Activated effector memory CD4-positive, alpha-beta T cell treated with anti-CD3 and anti-CD28 coated beads, Interleukin-2, amount 50 U/mL, for 16 hours (primary cell): ENCODE measurements around the gene WNT2B.

Source experiments
- DNase-seq: peaks from one replicate; pipeline ENCODE4 v3.0.0-alpha.2; 2020

Gene WNT2B

GRCh38 chr1:112505400-112505785, 3.4 kb upstream of the WNT2B start:
- no peak for DNase-seq

- no peak for DNase-seq
Observed at GRCh38 chr1:112505878-112506277, 2.9 kb upstream of the WNT2B start.

- DNase-seq = no peak
Observed at GRCh38 chr1:112506306-112506705, 2.5 kb upstream of the WNT2B start.

- DNase-seq = no peak
Observed at GRCh38 chr1:112506731-112507130, 2.0 kb upstream of the WNT2B start.

GRCh38 chr1:112507336-112507735, 1.4 kb upstream of the WNT2B start:
- DNase-seq = no peak

- DNase-seq = peak; percentile 74
Observed at GRCh38 chr1:112507921-112508277, 866 bp upstream of the WNT2B start.

- DNase-seq = peak; percentile 68
Observed at GRCh38 chr1:112509005-112509659, 367 bp downstream of the WNT2B start.

- DNase-seq = no peak
Observed at GRCh38 chr1:112509660-112510178, 954 bp downstream of the WNT2B start.

- DNase-seq = no peak
Observed at GRCh38 chr1:112510340-112510739, 1.6 kb downstream of the WNT2B start.

- DNase-seq = no peak
Observed at GRCh38 chr1:112511897-112512296, 3.1 kb downstream of the WNT2B start.

- DNase-seq = no peak
Observed at GRCh38 chr1:112513112-112513870, 4.5 kb downstream of the WNT2B start.

GRCh38 chr1:112514901-112515300, 6.1 kb downstream of the WNT2B start:
- no peak for DNase-seq

- no peak for DNase-seq
Observed at GRCh38 chr1:112515311-112516009, 6.7 kb downstream of the WNT2B start.

- no peak for DNase-seq
Observed at GRCh38 chr1:112516141-112516540, 7.4 kb downstream of the WNT2B start.

- DNase-seq = no peak
Observed at GRCh38 chr1:112517231-112517630, 8.5 kb downstream of the WNT2B start.

- no peak for DNase-seq
Observed at GRCh38 chr1:112517646-112518045, 8.9 kb downstream of the WNT2B start.

GRCh38 chr1:112518186-112518585, 9.4 kb downstream of the WNT2B start:
- no peak for DNase-seq

- DNase-seq = no peak
Observed at GRCh38 chr1:112520166-112520565, 11.4 kb downstream of the WNT2B start.

GRCh38 chr1:112522621-112523020, 13.9 kb downstream of the WNT2B start:
- DNase-seq = no peak

GRCh38 chr1:112524251-112524650, 15.5 kb downstream of the WNT2B start:
- DNase-seq = no peak

GRCh38 chr1:112524986-112525385, 16.2 kb downstream of the WNT2B start:
- DNase-seq = no peak

- DNase-seq = no peak
Observed at GRCh38 chr1:112527266-112528010, 18.7 kb downstream of the WNT2B start.

- no peak for DNase-seq
Observed at GRCh38 chr1:112528076-112528475, 19.3 kb downstream of the WNT2B start.
